CD4-positive, alpha-beta T cell treated with Interleukin-1 beta for 1 hour (primary cell): ENCODE measurements around the gene ANGPTL2.

Experiments
- DNase-seq, 2 donors: peaks; one replicate each; pipeline ENCODE4 v3.0.0-alpha.2; 2020 to 2022

Gene ANGPTL2

DNA sequence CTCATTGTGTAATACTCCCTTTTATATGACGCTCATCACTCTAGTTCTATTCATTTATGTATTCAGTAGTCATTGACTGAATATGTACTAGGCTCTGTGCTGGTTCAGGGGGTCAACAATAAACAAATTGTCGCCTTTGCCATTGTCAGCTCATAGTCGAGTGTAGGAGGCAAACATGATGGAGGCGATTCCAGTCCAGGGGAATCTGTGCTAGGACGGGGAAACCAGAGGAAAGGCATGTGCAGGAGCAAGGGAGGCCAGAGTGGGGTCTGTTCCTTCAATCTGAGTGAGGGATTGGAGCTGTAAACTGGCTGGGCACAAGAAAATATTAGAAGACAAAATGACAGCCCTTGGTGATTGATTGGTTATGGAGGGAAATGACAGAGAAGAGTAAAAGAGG is 83.9 kb downstream of the ANGPTL2 start:
- DNase-seq, result no peak
